GM12874 (cell line): ENCODE data around the gene EMSY.

Experiments used
- TF ChIP-seq, protein P1 (sequence below): IDR thresholded peaks from 2 replicates; pipeline ENCODE4 v1.5.1; 2011; ENCODE audit warnings: low read depth, mild to moderate bottlenecking, control low read depth, low read length, moderate library complexity; ENCODE audit not compliant: insufficient read depth

EMSY gene

DNA sequence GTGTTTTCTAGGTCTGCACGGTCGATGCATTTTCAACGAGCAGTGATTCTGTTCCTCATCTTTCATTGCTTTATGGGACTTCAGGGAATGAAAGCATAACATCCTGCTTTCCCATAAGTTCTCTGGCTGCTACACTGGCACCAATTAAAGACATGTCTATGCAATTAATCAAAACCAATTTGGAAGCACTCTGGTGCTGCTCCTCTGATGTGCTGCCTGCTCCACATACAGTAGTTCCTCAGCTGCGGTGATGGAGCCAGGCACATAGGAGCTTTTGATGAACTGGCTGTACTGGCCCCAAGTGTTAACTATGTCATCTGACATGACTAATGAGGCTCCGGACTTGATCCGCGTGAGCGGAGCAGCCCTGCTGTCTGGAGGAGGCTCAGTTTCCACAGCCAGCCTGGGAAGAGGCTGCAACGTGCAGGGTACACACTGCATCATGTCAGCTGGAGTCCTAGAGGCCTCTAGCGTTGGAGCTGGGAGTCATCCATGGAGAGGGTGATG, 33.9 kb upstream of the EMSY start:
- TF ChIP-seq, protein P1, sequence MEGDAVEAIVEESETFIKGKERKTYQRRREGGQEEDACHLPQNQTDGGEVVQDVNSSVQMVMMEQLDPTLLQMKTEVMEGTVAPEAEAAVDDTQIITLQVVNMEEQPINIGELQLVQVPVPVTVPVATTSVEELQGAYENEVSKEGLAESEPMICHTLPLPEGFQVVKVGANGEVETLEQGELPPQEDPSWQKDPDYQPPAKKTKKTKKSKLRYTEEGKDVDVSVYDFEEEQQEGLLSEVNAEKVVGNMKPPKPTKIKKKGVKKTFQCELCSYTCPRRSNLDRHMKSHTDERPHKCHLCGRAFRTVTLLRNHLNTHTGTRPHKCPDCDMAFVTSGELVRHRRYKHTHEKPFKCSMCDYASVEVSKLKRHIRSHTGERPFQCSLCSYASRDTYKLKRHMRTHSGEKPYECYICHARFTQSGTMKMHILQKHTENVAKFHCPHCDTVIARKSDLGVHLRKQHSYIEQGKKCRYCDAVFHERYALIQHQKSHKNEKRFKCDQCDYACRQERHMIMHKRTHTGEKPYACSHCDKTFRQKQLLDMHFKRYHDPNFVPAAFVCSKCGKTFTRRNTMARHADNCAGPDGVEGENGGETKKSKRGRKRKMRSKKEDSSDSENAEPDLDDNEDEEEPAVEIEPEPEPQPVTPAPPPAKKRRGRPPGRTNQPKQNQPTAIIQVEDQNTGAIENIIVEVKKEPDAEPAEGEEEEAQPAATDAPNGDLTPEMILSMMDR: no peak

- TF ChIP-seq, protein P1: no peak
Observed at GRCh38 chr11:76415073-76415472, 29.7 kb upstream of the EMSY start.

DNA sequence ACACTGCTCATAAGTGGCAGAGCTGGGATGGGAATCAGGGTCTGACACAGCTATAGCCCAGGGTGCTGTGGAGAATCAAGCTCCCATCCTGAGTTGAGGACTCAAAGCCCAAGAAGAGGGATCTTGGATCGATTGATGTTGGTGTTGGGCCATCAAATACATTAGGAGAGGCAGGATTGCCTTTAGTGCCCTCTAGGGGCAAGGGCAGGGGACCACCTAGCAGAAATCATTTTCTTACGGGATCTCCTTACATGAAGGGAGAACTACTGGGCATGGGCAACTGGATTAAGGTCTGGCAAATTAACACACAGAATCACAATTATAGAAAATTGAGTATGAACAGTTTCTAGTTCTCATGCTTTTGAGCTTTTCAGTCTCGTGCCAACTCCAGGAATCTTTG, 24.9 kb upstream of the EMSY start:
- TF ChIP-seq, protein P1: peak; percentile 63

DNA sequence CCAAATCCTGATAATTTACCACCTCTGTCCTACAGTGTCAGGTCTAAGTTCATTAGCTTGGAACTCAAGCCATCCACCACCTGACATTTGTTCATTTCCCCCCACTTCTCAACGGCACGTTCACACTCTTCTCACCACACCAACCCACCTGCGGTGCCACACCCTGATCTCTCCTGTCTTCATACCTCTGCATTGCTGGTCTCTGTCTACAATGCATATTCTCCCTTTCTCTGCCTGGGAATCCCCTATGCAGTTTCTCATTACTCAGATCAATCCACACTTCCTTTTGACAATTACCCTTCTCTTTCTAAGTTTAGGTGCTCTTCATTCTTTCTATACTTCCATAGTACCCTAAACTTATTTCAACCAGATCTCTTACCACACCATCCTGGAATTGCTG, 20.4 kb upstream of the EMSY start:
- TF ChIP-seq, protein P1: no peak

DNA sequence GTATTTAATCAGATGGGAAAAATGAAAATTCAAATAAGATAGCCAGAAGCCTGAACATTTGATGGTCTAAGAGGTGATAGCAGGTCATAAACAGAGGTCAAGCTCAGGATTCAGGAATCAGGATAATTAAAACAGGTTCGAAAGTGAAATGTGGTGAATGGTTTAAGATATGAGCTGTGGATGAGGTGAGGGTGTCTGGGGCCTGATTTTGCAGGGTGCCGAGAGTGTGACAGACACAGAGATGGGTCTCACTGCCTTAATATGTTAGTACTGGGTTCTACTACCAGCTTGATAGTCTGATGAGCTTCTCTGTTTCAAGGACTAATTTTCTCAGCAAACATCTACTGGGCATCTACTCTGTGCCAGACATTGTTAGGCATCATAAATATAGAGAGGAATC, 19.9 kb upstream of the EMSY start:
- TF ChIP-seq, protein P1: no peak

DNA sequence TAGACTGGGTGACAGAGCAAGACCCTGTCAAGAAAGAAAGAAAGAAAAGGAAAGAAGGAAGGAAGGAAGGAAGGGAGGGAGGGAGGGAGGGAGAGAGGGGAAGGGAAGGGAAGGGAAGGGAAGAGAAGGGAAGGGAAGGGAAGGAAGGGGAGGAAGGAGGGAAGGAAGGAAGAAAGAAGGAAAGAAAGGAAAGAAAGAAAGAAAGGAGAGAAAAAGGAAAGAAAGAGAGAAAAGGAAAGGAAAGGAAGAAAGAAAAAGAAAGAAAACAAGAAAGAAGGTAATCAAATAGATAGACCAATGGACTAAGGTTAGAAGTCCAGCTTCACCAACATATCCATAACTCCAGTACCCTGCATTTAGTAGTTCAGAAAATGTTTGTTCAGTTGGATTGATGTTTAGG, 18.2 kb upstream of the EMSY start:
- TF ChIP-seq, protein P1: no peak

DNA sequence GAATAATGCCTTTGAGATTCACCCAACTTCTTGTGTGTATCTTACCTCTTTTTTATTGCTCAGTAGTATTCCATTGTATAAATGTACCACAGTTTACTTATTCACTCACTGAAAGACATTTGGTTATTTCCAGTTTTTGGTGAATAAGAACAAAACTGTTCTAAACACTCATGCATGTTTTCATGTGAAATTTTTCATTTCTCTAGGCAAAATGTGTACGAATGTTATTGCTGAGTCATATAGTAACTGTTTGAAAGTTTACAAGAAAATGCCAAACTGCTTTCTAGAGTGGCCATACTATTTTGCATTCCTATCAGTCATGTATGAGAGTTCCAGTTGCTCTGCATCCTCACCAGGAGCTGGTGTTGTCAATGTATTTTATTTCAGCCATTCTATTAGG, 8.8 kb upstream of the EMSY start:
- TF ChIP-seq, protein P1: no peak

GRCh38 chr11:76443268-76443980, 1.4 kb upstream of the EMSY start:
- TF ChIP-seq, protein P1: no peak
